Ectodermal cell (in vitro differentiated cells): ENCODE measurements around the gene MED9.
A peak's percentile ranks its signal among the peaks of the same experiment; 100 is the strongest.

Experiments used
- H3K27ac ChIP-seq: 2 replicates; pipeline ENCODE4 v1.7.0; 2013; ENCODE audit warnings: mild to moderate bottlenecking, low read depth, low read length; ENCODE audit not compliant: insufficient read depth, poor library complexity, severe bottlenecking
- H3K27me3 ChIP-seq: 2 replicates; pipeline ENCODE4 v1.7.0; 2013; ENCODE audit warnings: mild to moderate bottlenecking, low read length; ENCODE audit not compliant: insufficient read depth, control insufficient read depth, poor library complexity, severe bottlenecking
- H3K36me3 ChIP-seq: one replicate; pipeline ENCODE4 v1.7.0; 2013; ENCODE audit warnings: low read length; ENCODE audit not compliant: control insufficient read depth, insufficient read depth
- H3K4me1 ChIP-seq: one replicate; pipeline ENCODE4 v1.7.0; 2013; ENCODE audit warnings: low read length; ENCODE audit not compliant: control insufficient read depth, insufficient read depth
- H3K4me3 ChIP-seq: 2 replicates; pipeline ENCODE4 v1.7.0; 2013; ENCODE audit warnings: low read depth, low read length, control low read depth; ENCODE audit not compliant: insufficient read depth
- H3K9me3 ChIP-seq: 2 replicates; pipeline ENCODE4 v1.7.0; 2013; ENCODE audit warnings: mild to moderate bottlenecking, low read length, moderate library complexity; ENCODE audit not compliant: control insufficient read depth
- WGBS, 2 experiments: methylation state at CpG; one replicate each; pipeline ENCODE4 v1.1.7; 2013; ENCODE audit warnings: missing lambda C conversion rate in 2 of 2; 5-methylcytosine and 5-hydroxymethylcytosine counted together

MED9 gene

DNA sequence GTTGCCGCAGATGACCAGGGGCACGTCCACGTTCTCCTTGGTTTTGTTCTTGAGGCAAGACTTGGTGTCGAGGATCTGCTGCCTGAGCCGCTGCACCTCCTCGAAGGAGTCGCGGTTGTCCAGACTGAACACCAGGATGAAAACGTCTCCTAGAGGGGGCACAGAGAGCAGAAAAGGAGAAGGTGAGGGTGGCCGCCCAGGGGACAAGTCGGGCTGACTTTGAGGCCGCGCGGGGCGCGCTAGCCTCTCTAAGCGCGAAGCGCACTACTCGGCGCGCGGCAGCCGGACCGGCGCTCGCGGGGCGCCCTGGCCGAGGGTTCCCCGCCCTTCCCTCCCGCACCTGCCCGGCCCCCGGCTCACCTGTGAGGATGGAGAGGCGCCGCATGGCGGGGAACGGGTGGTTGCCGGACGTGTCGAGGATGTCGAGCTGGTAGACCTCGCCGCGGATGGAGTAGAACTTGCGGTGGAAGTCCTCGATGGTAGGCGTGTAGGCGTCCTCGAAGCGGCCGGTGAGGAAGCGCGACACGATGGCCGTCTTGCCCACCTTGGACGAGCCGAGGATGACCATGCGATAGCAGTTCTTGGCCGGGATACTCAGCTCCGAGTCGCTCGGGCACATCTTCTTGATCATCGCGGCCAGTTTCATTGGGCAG, 18.9 kb downstream of the MED9 start:
- Histone ChIP-seq H3K4me1 (peaks cover 22% of the 10 kb centered on the region), H3K36me3 (peaks cover 10% of the 10 kb centered on the region), H3K9me3 (no peaks in the 10 kb centered on the region), H3K27me3 (peaks cover 33% of the 10 kb centered on the region), H3K4me3 (peak overlapping the region; percentile 60), H3K27ac (no peak overlapping the region)
- 3 to 4% methylated on average over 65 of the region's 65 CpGs for WGBS, 2 experiments

- Histone ChIP-seq H3K27ac (no peak within 1 kb of the TSS), H3K4me1 (peaks cover 22% of the 10 kb centered on the region), H3K4me3 (peak within 1 kb of the TSS; percentile 60), H3K9me3 (no peaks in the 10 kb centered on the region), H3K27me3 (peaks cover 33% of the 10 kb centered on the region), H3K36me3 (peaks cover 7% of the 10 kb centered on the region)
- 0 to 1% methylated on average over 93 of the region's 93 CpGs for WGBS, 2 experiments
Observed at GRCh38 chr17:17496189-17497064, 19.6 kb downstream of the MED9 start, which contains the start of gene RASD1. RASD1 (minus strand) TSS chr17:17496395; CDS start chr17:17496181, 214 bp downstream.

DNA sequence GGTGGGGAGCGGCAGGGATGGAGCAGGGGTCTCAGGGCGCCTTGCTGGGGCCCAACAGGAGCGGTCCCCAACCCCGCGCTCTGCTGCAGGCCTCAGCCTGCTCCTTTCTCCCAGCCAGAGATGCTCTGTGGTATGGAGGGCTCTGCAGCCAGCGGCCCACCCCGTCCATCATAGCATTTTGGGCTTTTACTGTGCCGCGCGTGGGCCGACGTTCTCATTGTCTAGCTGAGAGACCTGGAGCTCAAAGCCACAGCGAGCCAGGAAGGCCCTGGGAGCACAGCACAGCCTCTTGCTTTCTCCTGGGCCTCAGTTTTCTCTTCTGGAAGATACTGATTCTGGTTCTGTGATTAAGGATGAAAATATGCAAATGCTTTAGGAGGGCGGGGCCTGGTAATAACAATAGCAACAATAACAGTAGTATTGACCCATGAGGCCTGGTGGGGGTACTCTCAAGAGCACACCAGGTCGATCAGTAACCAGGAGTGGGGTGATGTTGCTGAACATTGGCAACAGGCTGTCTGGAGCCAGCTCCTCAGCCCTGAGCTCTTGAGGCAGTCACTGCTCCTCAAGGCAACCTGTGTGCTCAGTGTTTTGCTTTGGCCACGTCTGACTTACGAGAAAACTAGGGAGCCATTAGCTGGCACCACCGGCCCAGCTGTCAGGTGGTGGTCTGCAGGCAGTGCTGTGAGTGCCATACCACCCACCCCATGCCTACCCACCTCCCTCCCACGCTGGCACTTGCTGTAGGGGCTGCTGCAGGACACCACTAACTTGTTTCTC, 20.5 kb downstream of the MED9 start:
- peaks cover 22% of the 10 kb centered on the region for H3K4me1 ChIP-seq
- WGBS, 2 experiments = 51 to 57% methylated on average over 19 of the region's 19 CpGs
- H3K27ac ChIP-seq = no peak overlapping the region
- H3K4me3 ChIP-seq = peak overlapping the region; percentile 60
- H3K27me3 ChIP-seq = peaks cover 33% of the 10 kb centered on the region
- peaks cover 3% of the 10 kb centered on the region for H3K36me3 ChIP-seq
- no peaks in the 10 kb centered on the region for H3K9me3 ChIP-seq

GRCh38 chr17:17497845-17498520, 21.2 kb downstream of the MED9 start:
- H3K4me3 ChIP-seq = no peak overlapping the region
- H3K27ac ChIP-seq = no peak overlapping the region
- no peaks in the 10 kb centered on the region for H3K9me3 ChIP-seq
- peaks cover 33% of the 10 kb centered on the region for H3K27me3 ChIP-seq
- WGBS, 2 experiments = 94 to 96% methylated on average over 10 of the region's 10 CpGs
- H3K4me1 ChIP-seq = peaks cover 24% of the 10 kb centered on the region
- no peaks in the 10 kb centered on the region for H3K36me3 ChIP-seq

GRCh38 chr17:17498606-17499301, 22.0 kb downstream of the MED9 start:
- H3K36me3 ChIP-seq = no peaks in the 10 kb centered on the region
- H3K4me3 ChIP-seq = no peak overlapping the region
- H3K4me1 ChIP-seq = peaks cover 17% of the 10 kb centered on the region
- 91% methylated on average over 16 of the region's 16 CpGs for WGBS, 2 experiments
- peaks cover 30% of the 10 kb centered on the region for H3K27me3 ChIP-seq
- H3K9me3 ChIP-seq = no peaks in the 10 kb centered on the region
- H3K27ac ChIP-seq = no peak overlapping the region

GRCh38 chr17:17499402-17500145, 22.8 kb downstream of the MED9 start:
- Histone ChIP-seq H3K36me3 (no peaks in the 10 kb centered on the region), H3K4me1 (peaks cover 13% of the 10 kb centered on the region), H3K27ac (no peak overlapping the region), H3K27me3 (peaks cover 22% of the 10 kb centered on the region), H3K4me3 (no peak overlapping the region), H3K9me3 (no peaks in the 10 kb centered on the region)
- 87 to 89% methylated on average over 17 of the region's 17 CpGs for WGBS, 2 experiments

GRCh38 chr17:17500999-17501605, 24.3 kb downstream of the MED9 start:
- WGBS, 2 experiments = 71 to 72% methylated on average over 14 of the region's 14 CpGs
- no peaks in the 10 kb centered on the region for H3K36me3 ChIP-seq

GRCh38 chr17:17502741-17503565, 26.2 kb downstream of the MED9 start:
- Histone ChIP-seq H3K4me1 (peaks cover 15% of the 10 kb centered on the region), H3K27me3 (no peaks in the 10 kb centered on the region), H3K4me3 (no peak overlapping the region), H3K27ac (no peak overlapping the region), H3K36me3 (no peaks in the 10 kb centered on the region), H3K9me3 (no peaks in the 10 kb centered on the region)
- WGBS, 2 experiments = 93 to 95% methylated on average over 21 of the region's 21 CpGs

More at GRCh38 chr17:17500999-17501605, 24.3 kb downstream of the MED9 start:
- H3K4me1 ChIP-seq = peaks cover 7% of the 10 kb centered on the region
- no peak overlapping the region for H3K4me3 ChIP-seq
- H3K9me3 ChIP-seq = no peaks in the 10 kb centered on the region
- H3K27ac ChIP-seq = no peak overlapping the region
- H3K27me3 ChIP-seq = peaks cover 6% of the 10 kb centered on the region
